ENCODE data around the gene CHRNA3. TPM values are rescaled to one million over a fixed set of nuclear protein-coding genes. Genes with fewer than 3 reads are reported as not detected.

CHRNA3 gene
- polyA plus RNA-seq, 1 of the 3 experiments (the other 2 are of a cell fraction): 2.3 TPM

GRCh38 chr15:78618490-78618934 lies 2.3 kb downstream of the CHRNA3 start:
- Histone ChIP-seq H3K27ac (ENCODE audit: low read depth in 2 of 2, low read length in 1 of 2) (peak overlapping the region; percentile 30 to 99; a peak in 3 of 4 replicates), H3K9me2 (no peaks in the 10 kb centered on the region), H3F3A (replicated peaks; ENCODE audit: insufficient read depth) (peaks cover 4% of the 10 kb centered on the region), H3K9ac (no peak overlapping the region), H2AFZ (ENCODE audit: low read depth) (no peak overlapping the region), H3K27me3 (ENCODE audit: insufficient read depth) (peaks cover 36% of the 10 kb centered on the region), H3K4me3 (ENCODE audit: low read depth in 2 of 2, low read length in 1 of 2) (peak overlapping the region; percentile 16 to 59; a peak in 2 of 4 replicates), H3K4me2 (peak overlapping the region; percentile 53), H3K36me3 (replicated peaks in 1 of 2; ENCODE audit: control insufficient read depth in 1 of 2, insufficient read depth in 2 of 2, low read length in 1 of 2) (peaks cover 0 to 2% of the 10 kb centered on the region in 2 experiments), H3K9me3 (no peaks in the 10 kb centered on the region), H4K20me1 (ENCODE audit: insufficient read depth) (peaks cover 15% of the 10 kb centered on the region), H3K4me1 (ENCODE audit: control insufficient read depth in 1 of 2, insufficient read depth in 2 of 2, low read depth in 1 of 2, low read length in 1 of 2) (peaks cover 4 to 43% of the 10 kb centered on the region in 2 experiments; a peak in 2 of 4 replicates), H3K79me2 (ENCODE audit: insufficient read depth) (no peaks in the 10 kb centered on the region)
- DNase-seq: peak; percentile 89
- 2% methylated on average over 8 of the region's 8 CpGs for WGBS (ENCODE audit: low lambda C conversion rate)
- ChIA-PET POLR2A (interaction anchor here (0.6 to 4.3 kb wide), 10 partner anchors 20 to 133 kb away, joined by 3 to 55 read pairs (median 14); partner anchors contain the start of genes CHRNA5 and CHRNB4), CTCF (interaction anchor here (0.7 to 5.3 kb wide), 25 partner anchors 10 to 232 kb away, joined by 3 to 57 read pairs (median 6); partner anchors contain the start of genes CHRNA5 and PSMA4)
- TF ChIP-seq TCF12 (IDR thresholded peaks at IDR 0.05) (peak; percentile 100), EP300 (IDR thresholded peaks at IDR 0.05; ENCODE audit: borderline replicate concordance in 1 of 2, low read depth in 1 of 2, low read length in 1 of 2) (peak; percentile 91 to 93), GATA2 (CRISPR knock-in tag; IDR thresholded peaks at IDR 0.05) (no peak), MAX (IDR thresholded peaks at IDR 0.05; ENCODE audit: low read depth) (peak; percentile 91), RCOR1 (IDR thresholded peaks at IDR 0.05; ENCODE audit: low read length) (peak; percentile 97), POLR2AphosphoS5 (IDR thresholded peaks at IDR 0.05; ENCODE audit: low read depth, low read length) (peak; percentile 96), GABPA (IDR thresholded peaks at IDR 0.05; ENCODE audit: low read depth) (peak; percentile 35; the same call in 1 of the 2 replicates), FOXJ3 (CRISPR knock-in tag; IDR thresholded peaks at IDR 0.05) (no peak), TAF1 (IDR thresholded peaks at IDR 0.05; ENCODE audit: borderline replicate concordance, low read depth, low read length) (no peak; the same call in 1 of the 2 replicates), USF2 (IDR thresholded peaks at IDR 0.05; ENCODE audit: borderline replicate concordance, low read depth, low read length) (no peak), YY1 (IDR thresholded peaks at IDR 0.05; ENCODE audit: low read depth) (peak; percentile 66; the same call in 1 of the 2 replicates), MXI1 (IDR thresholded peaks at IDR 0.05; ENCODE audit: low read depth, low read length) (peak; percentile 94), RAD21 (IDR thresholded peaks at IDR 0.05; ENCODE audit: low read length) (peak; percentile 94), JUND (IDR thresholded peaks at IDR 0.05) (peak; percentile 90), SMC3 (IDR thresholded peaks at IDR 0.05; ENCODE audit: low read depth, low read length) (peak; percentile 95), SIN3A (IDR thresholded peaks at IDR 0.05; ENCODE audit: borderline replicate concordance, low read depth, low read length) (peak; percentile 95), FOSL2 (IDR thresholded peaks at IDR 0.05; ENCODE audit: borderline replicate concordance, low read depth) (peak; percentile 77; the same call in 1 of the 2 replicates), PBX3 (IDR thresholded peaks at IDR 0.05) (peak; percentile 99), RFX5 (IDR thresholded peaks at IDR 0.05; ENCODE audit: low read length) (no peak), NFIC (IDR thresholded peaks at IDR 0.05; ENCODE audit: borderline replicate concordance) (peak; percentile 93), RXRA (IDR thresholded peaks at IDR 0.05; ENCODE audit: borderline replicate concordance, low read depth) (peak; percentile 95), TEAD4 (IDR thresholded peaks at IDR 0.05; ENCODE audit: borderline replicate concordance, insufficient read depth) (peak; percentile 92), CHD2 (IDR thresholded peaks at IDR 0.05; ENCODE audit: low read length, partially characterized antibody) (peak; percentile 72), FOXM1 (IDR thresholded peaks at IDR 0.05; ENCODE audit: low read depth) (peak; percentile 77)
- TF ChIP-seq, protein P1, sequence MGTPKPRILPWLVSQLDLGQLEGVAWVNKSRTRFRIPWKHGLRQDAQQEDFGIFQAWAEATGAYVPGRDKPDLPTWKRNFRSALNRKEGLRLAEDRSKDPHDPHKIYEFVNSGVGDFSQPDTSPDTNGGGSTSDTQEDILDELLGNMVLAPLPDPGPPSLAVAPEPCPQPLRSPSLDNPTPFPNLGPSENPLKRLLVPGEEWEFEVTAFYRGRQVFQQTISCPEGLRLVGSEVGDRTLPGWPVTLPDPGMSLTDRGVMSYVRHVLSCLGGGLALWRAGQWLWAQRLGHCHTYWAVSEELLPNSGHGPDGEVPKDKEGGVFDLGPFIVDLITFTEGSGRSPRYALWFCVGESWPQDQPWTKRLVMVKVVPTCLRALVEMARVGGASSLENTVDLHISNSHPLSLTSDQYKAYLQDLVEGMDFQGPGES (IDR thresholded peaks at IDR 0.05; ENCODE audit: low read depth, low read length): no peak
- TF ChIP-seq, protein P2, sequence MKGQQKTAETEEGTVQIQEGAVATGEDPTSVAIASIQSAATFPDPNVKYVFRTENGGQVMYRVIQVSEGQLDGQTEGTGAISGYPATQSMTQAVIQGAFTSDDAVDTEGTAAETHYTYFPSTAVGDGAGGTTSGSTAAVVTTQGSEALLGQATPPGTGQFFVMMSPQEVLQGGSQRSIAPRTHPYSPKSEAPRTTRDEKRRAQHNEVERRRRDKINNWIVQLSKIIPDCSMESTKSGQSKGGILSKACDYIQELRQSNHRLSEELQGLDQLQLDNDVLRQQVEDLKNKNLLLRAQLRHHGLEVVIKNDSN (IDR thresholded peaks at IDR 0.05; ENCODE audit: borderline replicate concordance, low read depth): peak; percentile 55; the same call in 1 of the 2 replicates
- TF ChIP-seq, protein P3, sequence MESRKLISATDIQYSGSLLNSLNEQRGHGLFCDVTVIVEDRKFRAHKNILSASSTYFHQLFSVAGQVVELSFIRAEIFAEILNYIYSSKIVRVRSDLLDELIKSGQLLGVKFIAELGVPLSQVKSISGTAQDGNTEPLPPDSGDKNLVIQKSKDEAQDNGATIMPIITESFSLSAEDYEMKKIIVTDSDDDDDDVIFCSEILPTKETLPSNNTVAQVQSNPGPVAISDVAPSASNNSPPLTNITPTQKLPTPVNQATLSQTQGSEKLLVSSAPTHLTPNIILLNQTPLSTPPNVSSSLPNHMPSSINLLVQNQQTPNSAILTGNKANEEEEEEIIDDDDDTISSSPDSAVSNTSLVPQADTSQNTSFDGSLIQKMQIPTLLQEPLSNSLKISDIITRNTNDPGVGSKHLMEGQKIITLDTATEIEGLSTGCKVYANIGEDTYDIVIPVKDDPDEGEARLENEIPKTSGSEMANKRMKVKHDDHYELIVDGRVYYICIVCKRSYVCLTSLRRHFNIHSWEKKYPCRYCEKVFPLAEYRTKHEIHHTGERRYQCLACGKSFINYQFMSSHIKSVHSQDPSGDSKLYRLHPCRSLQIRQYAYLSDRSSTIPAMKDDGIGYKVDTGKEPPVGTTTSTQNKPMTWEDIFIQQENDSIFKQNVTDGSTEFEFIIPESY (IDR thresholded peaks at IDR 0.05; ENCODE audit: borderline replicate concordance, low read depth): peak; percentile 89
